GM21381 (cell line): ENCODE measurements around the gene DYNC1LI2.
"Not testable (repeated sequence)": the region's sequence is repeated elsewhere in the genome, so short reads cannot be mapped to it uniquely, and the experiment has no call there.

Source experiments
- ATAC-seq: cut with Tn5 transposase; IDR thresholded peaks from one replicate; pipeline ENCODE4 v1.9.1; 2021; ENCODE audit warnings: mild to moderate bottlenecking, moderate library complexity; ENCODE audit not compliant: unreplicated experiment

Gene DYNC1LI2

GRCh38 chr16:66698046-66698445, 53.4 kb downstream of the DYNC1LI2 start:
- ATAC-seq: no peak

DNA sequence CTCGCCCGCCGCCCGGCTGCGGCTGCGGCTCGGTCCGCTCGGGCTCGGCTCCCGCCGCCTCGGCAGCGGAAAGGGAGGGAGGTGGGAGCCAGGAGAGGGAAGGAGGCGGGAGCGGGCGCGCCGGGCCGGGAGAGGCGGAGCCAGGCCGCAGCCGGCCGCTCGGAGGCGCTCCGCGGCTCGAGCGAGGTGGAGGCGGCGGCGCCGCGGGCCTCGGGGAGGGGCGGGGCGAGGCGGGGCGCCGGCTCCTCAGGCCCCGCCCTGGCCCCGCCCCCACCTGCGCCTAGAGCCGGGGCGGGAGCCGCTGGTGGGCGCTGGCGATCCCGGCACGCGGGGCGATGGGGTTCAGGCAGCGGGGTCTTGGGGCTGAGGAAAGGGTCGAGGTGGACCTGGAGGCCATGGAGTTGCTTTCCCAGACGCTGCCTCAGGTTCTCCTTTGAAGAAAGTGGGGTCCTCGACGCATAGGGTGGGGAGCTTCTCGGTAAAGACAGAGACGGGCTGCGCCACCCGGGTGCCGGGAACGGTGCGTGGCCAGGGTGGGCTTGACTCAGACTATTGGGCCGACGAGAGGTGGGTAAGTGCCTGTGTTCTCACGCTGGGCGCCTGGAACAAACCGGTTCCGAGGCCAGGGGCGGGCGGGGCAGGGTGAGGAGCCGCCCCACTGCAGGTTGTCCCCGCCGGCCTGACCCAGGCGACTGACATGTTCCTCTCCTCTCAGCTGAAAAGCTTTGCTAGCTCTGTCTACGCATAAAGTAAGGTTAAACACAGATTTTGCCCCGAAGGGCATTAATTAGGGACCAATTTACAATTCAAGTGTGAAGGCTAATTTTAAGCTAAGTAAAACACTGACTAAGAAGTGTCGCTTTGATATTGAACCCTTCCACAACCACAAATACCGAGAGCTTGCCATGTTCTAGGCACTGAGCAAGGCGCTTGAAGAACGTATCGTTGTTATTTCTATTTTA, 54.5 kb downstream of the DYNC1LI2 start, which contains the start of gene CMTM4:
Gene CMTM4, minus strand, starts transcription at position 75 of the 962 bp plus-strand sequence. CDS start 218 bp downstream, outside the sequence.
- ATAC-seq: peak; percentile 83

DNA sequence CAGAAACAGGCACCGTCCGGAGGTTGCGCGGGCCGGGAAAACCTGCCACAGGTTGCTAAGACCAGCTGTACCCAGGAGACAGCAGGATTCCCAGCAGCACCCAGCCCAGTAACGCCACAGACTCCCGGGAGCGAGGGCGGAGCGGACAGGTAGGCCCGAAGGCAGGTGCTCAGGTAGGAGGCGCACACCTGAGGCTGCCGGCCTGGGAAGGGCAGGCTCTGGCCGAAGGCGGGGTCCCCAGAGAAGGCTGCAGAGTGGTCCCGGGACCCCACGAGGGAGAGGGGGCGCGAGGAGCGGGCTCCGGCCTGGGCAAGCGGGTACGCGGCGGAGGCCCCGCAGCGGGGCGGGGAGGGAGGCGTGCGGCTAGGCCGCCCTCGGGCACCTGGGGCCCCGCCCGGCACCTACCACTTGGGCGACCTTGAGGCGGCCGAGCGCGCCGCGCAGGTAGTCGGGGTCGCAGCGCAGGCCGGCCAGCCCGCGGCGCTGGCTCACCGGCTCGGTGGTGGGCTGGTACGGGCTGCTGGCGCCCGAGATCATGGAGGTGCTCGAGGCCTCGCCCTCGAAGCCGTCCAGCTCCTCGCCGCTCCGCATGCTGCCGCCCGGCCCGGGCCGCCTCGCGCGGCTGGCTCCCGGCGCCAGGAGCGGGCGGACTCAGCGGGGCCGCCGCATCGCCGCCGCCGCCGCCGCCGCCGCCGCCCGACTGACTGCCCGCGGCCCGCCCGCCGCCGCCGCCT, 55.3 kb downstream of the DYNC1LI2 start:
- peak; percentile 34 for ATAC-seq

- no peak for ATAC-seq
These were observed 55.9 kb downstream of the DYNC1LI2 start for GRCh38 chr16:66695471-66695934.

- no peak for ATAC-seq
These were observed 58.3 kb downstream of the DYNC1LI2 start for GRCh38 chr16:66693149-66693548.

- no peak for ATAC-seq
These were observed 59.1 kb downstream of the DYNC1LI2 start for GRCh38 chr16:66692341-66692740.

- ATAC-seq: no peak
These were observed 60.2 kb downstream of the DYNC1LI2 start for GRCh38 chr16:66691234-66691633.

- ATAC-seq: no peak
These were observed 61.1 kb downstream of the DYNC1LI2 start for GRCh38 chr16:66690106-66690847.

GRCh38 chr16:66689282-66689681, 62.1 kb downstream of the DYNC1LI2 start:
- ATAC-seq: no peak

- ATAC-seq: no peak
These were observed 63.3 kb downstream of the DYNC1LI2 start for GRCh38 chr16:66687906-66688625.

DNA sequence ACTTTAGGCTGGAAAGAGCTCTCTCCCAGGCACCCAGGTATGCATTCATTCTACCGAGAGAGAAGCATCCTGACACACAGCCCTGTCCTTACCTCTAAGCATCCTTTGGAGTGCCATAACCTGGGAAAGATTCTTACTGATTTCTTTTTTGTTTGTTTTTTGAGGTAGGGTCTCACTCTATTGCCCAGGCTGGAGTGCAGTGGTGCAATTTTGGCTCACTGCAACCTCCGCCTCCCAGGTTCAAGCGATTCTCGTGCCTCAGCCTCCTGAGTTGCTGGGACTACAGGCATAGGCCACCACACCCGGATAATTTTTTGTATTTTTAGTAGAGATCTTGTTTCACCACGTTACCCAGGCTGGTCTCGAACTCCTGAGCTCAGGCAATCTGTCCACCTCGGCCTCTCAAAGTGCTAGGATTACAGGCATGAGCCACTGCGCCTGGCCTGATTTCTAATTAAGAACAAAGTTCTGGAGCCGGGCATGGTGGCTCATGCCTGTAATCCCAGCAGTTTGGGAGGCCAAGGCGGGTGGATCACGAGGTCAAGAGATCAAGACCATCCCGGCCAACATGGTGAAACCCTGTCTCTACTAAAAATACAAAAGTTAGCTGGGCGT, 65.8 kb downstream of the DYNC1LI2 start:
- ATAC-seq: not testable (repeated sequence)

GRCh38 chr16:66682271-66682670, 69.1 kb downstream of the DYNC1LI2 start:
- no peak for ATAC-seq

DNA sequence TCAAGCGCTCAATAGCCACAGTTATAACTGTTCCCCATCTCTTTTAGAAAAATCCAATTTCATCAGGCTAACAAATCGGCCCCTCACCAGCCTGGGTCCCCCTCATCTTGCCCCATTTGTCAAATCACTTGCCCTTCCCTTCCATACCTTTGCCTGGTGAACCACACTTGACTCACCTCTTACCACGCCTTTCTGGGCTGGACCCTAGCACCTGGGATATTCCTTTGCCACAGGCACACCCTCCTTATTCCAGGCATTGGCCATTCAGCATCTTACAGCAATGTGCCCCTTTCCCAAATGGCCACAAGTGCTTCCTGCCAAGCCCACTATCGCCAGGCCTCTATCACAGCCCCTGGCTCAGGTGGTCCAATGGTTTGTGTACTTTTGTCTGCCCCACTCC, 69.7 kb downstream of the DYNC1LI2 start:
- ATAC-seq: no peak

DNA sequence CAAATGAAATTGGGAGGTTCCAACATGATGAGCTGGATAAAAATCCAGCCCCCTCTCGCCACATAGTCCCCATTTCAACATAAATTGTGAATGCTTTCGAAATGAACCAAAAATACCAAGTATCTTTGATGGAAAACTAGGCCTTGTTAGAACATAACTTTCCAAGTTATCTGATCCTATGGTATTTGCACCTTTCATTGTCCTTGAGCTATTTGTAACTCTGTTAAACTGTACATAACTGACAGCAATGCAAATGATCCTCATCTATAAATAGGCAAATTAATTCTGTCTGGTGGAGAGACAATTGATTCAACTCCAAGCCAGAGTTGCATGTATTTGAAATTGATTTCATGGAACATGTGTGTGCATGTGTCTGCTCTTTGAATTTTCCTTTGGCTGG, 73.1 kb downstream of the DYNC1LI2 start:
- ATAC-seq: no peak

- no peak for ATAC-seq
These were observed 73.6 kb downstream of the DYNC1LI2 start for GRCh38 chr16:66677836-66678235.

DNA sequence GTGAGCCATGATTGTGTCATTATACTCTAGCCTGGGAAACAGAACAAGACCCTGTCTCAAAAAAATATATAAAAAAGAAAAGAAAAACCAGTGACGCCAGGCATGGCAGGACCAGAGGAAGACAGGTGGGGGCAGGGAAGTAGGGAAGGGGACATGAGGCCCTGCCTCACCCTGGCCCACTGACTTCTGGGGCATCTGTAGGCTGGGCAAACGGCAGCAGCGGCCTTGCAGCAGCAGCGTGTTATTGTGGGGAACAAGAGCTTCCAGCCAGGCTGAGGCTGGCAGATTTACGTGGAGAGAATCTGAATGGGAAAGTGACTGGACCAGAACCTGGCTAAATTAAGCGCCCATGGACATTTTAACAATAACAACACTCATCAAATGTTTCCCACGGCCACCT, 74.2 kb downstream of the DYNC1LI2 start:
- ATAC-seq: no peak

GRCh38 chr16:66676599-66676998, 74.8 kb downstream of the DYNC1LI2 start:
- no peak for ATAC-seq

- ATAC-seq: no peak
These were observed 77.7 kb downstream of the DYNC1LI2 start for GRCh38 chr16:66673691-66674090.
